T47D (cell line): ENCODE data around the gene ZNF692.
"Not testable (repeated sequence)": the region's sequence is repeated elsewhere in the genome, so short reads cannot be mapped to it uniquely, and the experiment has no call there.

Source experiments
- DNase-seq, 2 experiments: peaks; one replicate each; pipeline versions ENCODE4 v3.0.0 to v3.0.0-alpha.2; 2011 to 2012; ENCODE audit warnings: low read depth in 1 of 2, low spot score in 1 of 2
- JUND ChIP-seq: IDR thresholded peaks from 2 replicates; pipeline ENCODE4 v1.6.1; 2012; ENCODE audit warnings: low read depth
- in situ Hi-C: cut with HindIII; loops from 2 replicates; pipeline ENCODE4 v1.10.0; 2016; ENCODE audit warnings: low sequenced_read_pairs, low pct_unique_long_range_greater_than_20kb

Gene ZNF692

GRCh38 chr1:248891758-248892157 is 32.9 kb upstream of the ZNF692 start:
- in situ Hi-C loops: no loop called here
- no peak for DNase-seq
- no peak for TF ChIP-seq JUND

- in situ Hi-C loops: no loop called here
- no peak for TF ChIP-seq JUND
- DNase-seq: no peak
Observed at GRCh38 chr1:248890549-248891498, 31.9 kb upstream of the ZNF692 start.

GRCh38 chr1:248889914-248890243 is 31.0 kb upstream of the ZNF692 start:
- DNase-seq, in situ Hi-C loops: not testable (repeated sequence)

- no peak for TF ChIP-seq JUND
- in situ Hi-C loops: no loop called here
- no peak for DNase-seq
Observed at GRCh38 chr1:248886237-248886895, 27.5 kb upstream of the ZNF692 start.

GRCh38 chr1:248885646-248886045 is 26.8 kb upstream of the ZNF692 start:
- in situ Hi-C loops: no loop called here
- DNase-seq: no peak
- TF ChIP-seq JUND: no peak

- no peak for DNase-seq
- in situ Hi-C loops: no loop called here
- TF ChIP-seq JUND: no peak
Observed at GRCh38 chr1:248884632-248885295, 25.9 kb upstream of the ZNF692 start.

GRCh38 chr1:248882427-248882826 is 23.5 kb upstream of the ZNF692 start:
- in situ Hi-C loops, DNase-seq: not testable (repeated sequence)

- in situ Hi-C loops: no loop called here
- TF ChIP-seq JUND: no peak
- no peak for DNase-seq
Observed at GRCh38 chr1:248881261-248881660, 22.4 kb upstream of the ZNF692 start.

- in situ Hi-C loops: no loop called here
- TF ChIP-seq JUND: no peak
- DNase-seq: peak in 1 of 2 experiments; percentile 92
Observed at GRCh38 chr1:248873993-248874533, 15.2 kb upstream of the ZNF692 start.

- TF ChIP-seq JUND: no peak
- DNase-seq: peak in 1 of 2 experiments; percentile 96
- in situ Hi-C loops: no loop called here
Observed at GRCh38 chr1:248873409-248873992, 14.6 kb upstream of the ZNF692 start.

GRCh38 chr1:248872752-248873408 is 14.0 kb upstream of the ZNF692 start:
- in situ Hi-C loops: no loop called here
- TF ChIP-seq JUND: no peak
- peak in 1 of 2 experiments; percentile 57 for DNase-seq

- no peak for TF ChIP-seq JUND
- in situ Hi-C loops: no loop called here
- DNase-seq: no peak
Observed at GRCh38 chr1:248871837-248872401, 13.0 kb upstream of the ZNF692 start.
